OCI-LY7 (cell line): ENCODE results near the gene KRTAP2-2.

Experiments
- CTCF ChIP-seq: fragments of 200-600 bp; sonication (generic); conservative IDR thresholded peaks from 2 replicates; pipeline ENCODE4 v1.5.1; 2014; ENCODE audit warnings: mild to moderate bottlenecking, antibody characterized with exemption, low read length, moderate library complexity, mixed read lengths
- EZH2phosphoT487 ChIP-seq: fragments of 200-600 bp; sonication (generic); IDR thresholded peaks from 2 replicates; pipeline ENCODE4 v1.6.1; 2018; ENCODE audit warnings: low read depth, borderline replicate concordance, mild to moderate bottlenecking, mixed run types, antibody characterized with exemption, low read length, moderate library complexity, mixed read lengths

GRCh38 chr17:41016578-41017215 lies 38.3 kb downstream of the KRTAP2-2 start:
- TF ChIP-seq CTCF = no peak
- no peak for TF ChIP-seq EZH2phosphoT487
